Fibroblast of lung (primary cell): Measurements from ENCODE around the gene SCN3A.

ENCODE experiments used
- EZH2 ChIP-seq: IDR thresholded peaks from 2 replicates; pipeline ENCODE4 v1.5.1; 2012; ENCODE audit warnings: low read length, control low read depth, mild to moderate bottlenecking; ENCODE audit errors: missing control alignments
- TF ChIP-seq, protein P1 (sequence below), 2 donors: IDR thresholded peaks in 1 of 2; conservative IDR thresholded peaks in 1 of 2; 1 replicate in 1 of 2; 2 replicates in 1 of 2; pipeline ENCODE4 v1.5.1; 2011 to 2012; ENCODE audit warnings: low read length in 2 of 2, control low read depth in 1 of 2, inconsistent platforms in 1 of 2, low read depth in 1 of 2, mild to moderate bottlenecking in 1 of 2

DNA sequence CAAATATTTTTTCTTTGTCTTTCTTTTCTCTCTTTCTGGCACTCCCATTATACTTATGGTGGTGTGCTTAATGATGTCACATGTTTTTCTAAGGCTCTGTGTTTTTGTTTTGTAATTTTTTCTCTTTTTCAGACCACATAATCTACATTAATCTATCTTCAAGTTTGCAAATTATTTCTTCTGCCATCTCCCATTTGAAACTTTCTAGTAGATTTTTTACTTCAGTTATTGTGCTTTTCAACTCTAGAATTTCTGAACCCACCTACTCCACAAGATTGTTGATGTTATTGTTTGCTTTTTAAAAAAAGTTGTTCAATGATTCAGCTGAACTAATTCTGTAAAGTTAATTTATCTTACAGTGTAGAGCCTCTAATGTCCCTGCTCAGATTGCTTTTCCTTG is 121.4 kb downstream of the SCN3A start:
- TF ChIP-seq, protein P1, sequence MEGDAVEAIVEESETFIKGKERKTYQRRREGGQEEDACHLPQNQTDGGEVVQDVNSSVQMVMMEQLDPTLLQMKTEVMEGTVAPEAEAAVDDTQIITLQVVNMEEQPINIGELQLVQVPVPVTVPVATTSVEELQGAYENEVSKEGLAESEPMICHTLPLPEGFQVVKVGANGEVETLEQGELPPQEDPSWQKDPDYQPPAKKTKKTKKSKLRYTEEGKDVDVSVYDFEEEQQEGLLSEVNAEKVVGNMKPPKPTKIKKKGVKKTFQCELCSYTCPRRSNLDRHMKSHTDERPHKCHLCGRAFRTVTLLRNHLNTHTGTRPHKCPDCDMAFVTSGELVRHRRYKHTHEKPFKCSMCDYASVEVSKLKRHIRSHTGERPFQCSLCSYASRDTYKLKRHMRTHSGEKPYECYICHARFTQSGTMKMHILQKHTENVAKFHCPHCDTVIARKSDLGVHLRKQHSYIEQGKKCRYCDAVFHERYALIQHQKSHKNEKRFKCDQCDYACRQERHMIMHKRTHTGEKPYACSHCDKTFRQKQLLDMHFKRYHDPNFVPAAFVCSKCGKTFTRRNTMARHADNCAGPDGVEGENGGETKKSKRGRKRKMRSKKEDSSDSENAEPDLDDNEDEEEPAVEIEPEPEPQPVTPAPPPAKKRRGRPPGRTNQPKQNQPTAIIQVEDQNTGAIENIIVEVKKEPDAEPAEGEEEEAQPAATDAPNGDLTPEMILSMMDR (conservative IDR thresholded peaks at IDR 0.05 in 1 of 2, IDR thresholded peaks at IDR 0.05 in 1 of 2; ENCODE audit: low read depth in 1 of 2, low read length in 2 of 2): no peak
- no peak for TF ChIP-seq EZH2
